ENCODE measurements around the gene FN3K.

Gene FN3K

DNA sequence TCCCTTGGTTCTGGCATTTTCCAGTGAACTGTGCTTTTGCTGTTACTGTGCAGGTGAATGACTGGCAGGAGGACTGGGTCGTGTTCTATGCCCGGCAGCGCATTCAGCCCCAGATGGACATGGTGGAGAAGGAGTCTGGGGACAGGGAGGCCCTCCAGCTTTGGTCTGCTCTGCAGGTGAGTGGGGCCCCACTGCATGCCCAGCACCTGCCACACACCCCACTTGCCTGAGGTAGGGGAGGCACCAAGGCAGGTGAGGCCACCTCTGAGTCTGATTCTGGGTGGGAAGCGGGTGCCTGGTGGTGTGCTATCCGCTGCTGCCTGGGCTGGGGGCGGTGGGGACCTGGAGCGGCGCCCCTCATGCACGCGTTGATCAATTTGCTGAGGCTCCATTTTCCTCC is 9.0 kb upstream of the FN3K start:
- H3K27me3 ChIP-seq (replicated peaks; ENCODE audit: control insufficient read depth, insufficient read depth, low read length), result no peaks in the 10 kb centered on the region
- no peak overlapping the region for H3K4me3 ChIP-seq (replicated peaks; ENCODE audit: low read depth, low read length)
- peaks cover 21% of the 10 kb centered on the region for H3K36me3 ChIP-seq (ENCODE audit: control insufficient read depth, insufficient read depth, low read length)
- no peak for DNase-seq (ENCODE audit: extremely low read depth, insufficient read length)
- TF ChIP-seq, protein P1, sequence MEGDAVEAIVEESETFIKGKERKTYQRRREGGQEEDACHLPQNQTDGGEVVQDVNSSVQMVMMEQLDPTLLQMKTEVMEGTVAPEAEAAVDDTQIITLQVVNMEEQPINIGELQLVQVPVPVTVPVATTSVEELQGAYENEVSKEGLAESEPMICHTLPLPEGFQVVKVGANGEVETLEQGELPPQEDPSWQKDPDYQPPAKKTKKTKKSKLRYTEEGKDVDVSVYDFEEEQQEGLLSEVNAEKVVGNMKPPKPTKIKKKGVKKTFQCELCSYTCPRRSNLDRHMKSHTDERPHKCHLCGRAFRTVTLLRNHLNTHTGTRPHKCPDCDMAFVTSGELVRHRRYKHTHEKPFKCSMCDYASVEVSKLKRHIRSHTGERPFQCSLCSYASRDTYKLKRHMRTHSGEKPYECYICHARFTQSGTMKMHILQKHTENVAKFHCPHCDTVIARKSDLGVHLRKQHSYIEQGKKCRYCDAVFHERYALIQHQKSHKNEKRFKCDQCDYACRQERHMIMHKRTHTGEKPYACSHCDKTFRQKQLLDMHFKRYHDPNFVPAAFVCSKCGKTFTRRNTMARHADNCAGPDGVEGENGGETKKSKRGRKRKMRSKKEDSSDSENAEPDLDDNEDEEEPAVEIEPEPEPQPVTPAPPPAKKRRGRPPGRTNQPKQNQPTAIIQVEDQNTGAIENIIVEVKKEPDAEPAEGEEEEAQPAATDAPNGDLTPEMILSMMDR (IDR thresholded peaks at IDR 0.05; ENCODE audit: insufficient read depth, low read length, poor library complexity, severe bottlenecking), result no peak

DNA sequence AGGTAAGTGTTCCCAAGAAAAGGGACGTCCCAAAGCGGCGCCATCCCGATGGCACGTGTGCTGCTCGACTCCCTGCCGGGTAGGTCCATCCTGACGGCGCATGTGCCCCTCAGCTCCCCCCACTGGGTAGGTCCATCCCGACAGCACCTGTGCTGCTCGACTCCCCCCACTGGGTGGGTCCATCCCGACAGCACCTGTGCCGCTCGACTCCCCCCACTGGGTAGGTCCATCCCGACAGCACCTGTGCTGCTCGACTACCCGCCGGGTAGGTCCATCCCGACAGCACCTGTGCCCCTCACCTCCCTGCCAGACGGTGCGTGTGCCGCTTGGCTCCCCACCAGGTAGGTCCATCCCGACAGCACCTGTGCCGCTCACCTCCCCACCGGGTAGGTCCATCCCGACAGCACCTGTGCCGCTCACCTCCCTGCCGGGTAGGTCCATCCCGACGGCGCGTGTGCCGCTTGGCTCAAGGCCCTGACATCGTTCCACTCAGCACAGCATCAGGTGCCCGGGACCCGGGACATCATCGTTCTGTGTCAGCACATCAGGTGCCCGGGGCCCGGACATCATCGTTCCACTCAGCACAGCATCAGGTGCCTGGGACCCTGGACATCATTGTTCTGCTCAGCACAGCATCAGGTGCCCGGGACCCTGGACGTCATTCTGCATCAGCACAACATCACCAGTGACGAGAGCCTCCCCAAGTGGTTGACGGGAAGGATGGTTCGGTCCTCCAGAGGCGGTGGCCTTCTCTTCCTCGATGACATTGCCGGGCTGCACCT is 5.7 kb upstream of the FN3K start:
- no peaks in the 10 kb centered on the region for H3K27me3 ChIP-seq (replicated peaks; ENCODE audit: control insufficient read depth, insufficient read depth, low read length)
- no peak overlapping the region for H3K4me3 ChIP-seq (replicated peaks; ENCODE audit: low read depth, low read length)
- H3K36me3 ChIP-seq (ENCODE audit: control insufficient read depth, insufficient read depth, low read length), result peaks cover 20% of the 10 kb centered on the region
- TF ChIP-seq, protein P1 (IDR thresholded peaks at IDR 0.05; ENCODE audit: insufficient read depth, low read length, poor library complexity, severe bottlenecking), result no peak
- DNase-seq (ENCODE audit: extremely low read depth, insufficient read length), result no peak

DNA sequence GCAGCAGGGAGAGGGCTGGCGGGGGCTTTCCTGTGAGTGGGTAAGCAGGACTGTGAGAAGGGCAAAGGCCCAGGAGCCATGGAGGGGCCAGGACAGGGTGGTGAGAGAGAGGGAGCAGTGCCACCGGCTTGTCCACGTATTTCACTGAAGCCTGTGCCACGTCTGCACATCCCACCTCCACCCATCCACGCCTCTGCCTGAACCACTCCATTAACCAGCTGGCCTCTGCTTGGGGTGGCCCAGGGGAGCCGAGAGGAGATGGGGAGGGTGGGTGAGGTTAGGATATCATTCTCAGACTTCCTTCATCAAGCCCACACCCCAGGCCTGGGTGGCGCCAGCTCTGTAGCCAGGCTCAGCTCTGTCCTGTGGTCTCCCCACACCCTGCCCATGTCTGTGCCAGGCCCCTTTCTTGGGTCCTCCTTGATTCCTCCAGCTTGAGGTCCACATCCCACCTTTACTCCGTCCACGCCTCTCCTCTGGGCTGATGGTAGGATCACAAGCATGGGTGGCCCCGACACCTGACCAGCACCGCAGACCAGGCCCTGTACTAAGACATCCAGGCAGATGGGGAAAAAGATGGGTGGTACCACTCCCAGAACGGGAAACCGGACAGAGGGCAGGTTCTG is 3.2 kb upstream of the FN3K start:
- peaks cover 14% of the 10 kb centered on the region for H3K36me3 ChIP-seq (ENCODE audit: control insufficient read depth, insufficient read depth, low read length)
- H3K27me3 ChIP-seq (replicated peaks; ENCODE audit: control insufficient read depth, insufficient read depth, low read length), result no peaks in the 10 kb centered on the region
- TF ChIP-seq, protein P1 (IDR thresholded peaks at IDR 0.05; ENCODE audit: insufficient read depth, low read length, poor library complexity, severe bottlenecking), result no peak
- no peak overlapping the region for H3K4me3 ChIP-seq (replicated peaks; ENCODE audit: low read depth, low read length)
- DNase-seq (ENCODE audit: extremely low read depth, insufficient read length), result no peak

DNA sequence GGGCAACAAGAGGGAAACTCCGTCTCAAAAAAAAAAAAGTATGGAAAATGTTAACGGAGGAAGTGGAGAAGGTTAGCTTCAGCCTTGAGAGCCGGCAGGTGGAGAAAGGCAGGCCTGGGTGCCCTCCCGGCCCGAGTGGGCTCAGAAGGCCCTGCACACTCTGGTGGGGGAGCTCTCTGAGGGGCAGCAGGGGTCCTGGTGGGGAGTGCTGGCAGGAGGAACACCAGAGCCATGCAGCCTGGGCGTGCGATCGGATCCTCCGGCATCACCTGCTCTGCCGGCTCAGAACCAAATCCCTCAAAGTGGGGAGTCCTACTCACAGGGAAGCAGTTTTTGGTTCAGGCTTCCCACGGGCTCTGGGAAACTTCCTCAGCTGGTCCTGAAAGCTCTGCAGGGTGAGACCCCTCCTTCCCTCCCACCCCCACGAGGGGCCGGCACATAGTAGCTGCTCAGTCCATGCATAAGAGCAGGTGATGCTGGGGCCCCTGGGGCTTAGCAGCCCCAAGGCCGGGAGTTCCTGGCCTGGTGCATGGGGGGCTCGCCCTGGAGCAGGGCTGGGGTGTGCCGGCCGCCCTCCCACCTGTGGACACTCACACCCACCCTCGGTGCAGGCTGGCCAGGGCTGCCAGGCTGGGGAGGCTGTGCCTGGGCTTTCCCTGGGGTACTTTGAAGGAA is 1.2 kb downstream of the FN3K start:
- Histone ChIP-seq H3K27me3 (replicated peaks; ENCODE audit: control insufficient read depth, insufficient read depth, low read length) (no peaks in the 10 kb centered on the region), H3K36me3 (ENCODE audit: control insufficient read depth, insufficient read depth, low read length) (peaks cover 5% of the 10 kb centered on the region), H3K4me3 (replicated peaks; ENCODE audit: low read depth, low read length) (no peak overlapping the region)
- TF ChIP-seq, protein P1 (IDR thresholded peaks at IDR 0.05; ENCODE audit: insufficient read depth, low read length, poor library complexity, severe bottlenecking), result no peak
- no peak for DNase-seq (ENCODE audit: extremely low read depth, insufficient read length)

DNA sequence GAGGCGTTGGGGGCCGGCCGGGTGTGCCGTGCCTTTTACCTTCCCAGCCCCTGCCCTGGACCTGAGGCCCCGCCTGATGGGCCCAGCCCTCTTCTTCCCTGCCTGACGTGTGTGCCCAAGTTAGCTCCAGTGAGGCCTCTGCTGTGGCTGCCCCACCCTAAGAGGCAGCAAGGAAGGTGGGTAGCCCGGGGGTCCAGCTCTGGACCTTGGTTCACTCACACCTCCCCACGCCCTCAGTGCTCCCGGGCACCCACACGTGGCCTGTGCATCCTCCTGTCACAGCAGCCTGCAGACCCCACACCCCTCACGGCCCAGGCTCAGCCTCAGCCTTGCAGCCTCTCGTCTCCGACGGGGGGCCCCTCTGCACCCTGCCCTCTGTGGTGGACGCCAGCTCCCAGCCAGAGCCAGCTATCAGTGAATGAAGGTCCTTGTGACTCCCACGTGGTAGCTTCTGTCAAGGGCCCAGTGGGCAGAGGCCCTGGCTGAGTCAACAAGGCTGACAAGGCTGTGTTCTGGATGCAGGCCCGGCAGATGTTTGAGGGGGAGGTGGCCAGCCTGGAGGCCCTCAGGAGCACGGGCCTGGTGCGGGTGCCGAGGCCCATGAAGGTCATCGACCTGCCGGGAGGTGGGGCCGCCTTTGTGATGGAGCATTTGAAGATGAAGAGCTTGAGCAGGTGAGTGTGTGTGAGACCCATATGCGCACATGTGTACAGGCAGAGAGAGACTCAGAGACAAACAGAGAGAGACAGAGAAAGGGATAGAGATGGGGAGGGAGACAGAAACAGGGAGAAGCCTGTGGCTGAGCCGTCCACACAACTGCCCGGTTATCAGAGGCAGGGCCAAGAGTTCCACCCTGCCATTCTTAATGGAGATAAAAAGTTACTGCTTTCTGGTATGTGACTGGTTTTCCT is 2.8 kb downstream of the FN3K start:
- Histone ChIP-seq H3K36me3 (ENCODE audit: control insufficient read depth, insufficient read depth, low read length) (peaks cover 3% of the 10 kb centered on the region), H3K27me3 (replicated peaks; ENCODE audit: control insufficient read depth, insufficient read depth, low read length) (no peaks in the 10 kb centered on the region), H3K4me3 (replicated peaks; ENCODE audit: low read depth, low read length) (no peak overlapping the region)
- DNase-seq (ENCODE audit: extremely low read depth, insufficient read length), result no peak
- TF ChIP-seq, protein P1 (IDR thresholded peaks at IDR 0.05; ENCODE audit: insufficient read depth, low read length, poor library complexity, severe bottlenecking), result no peak

Measured in GM06990 (cell line).